Heart left ventricle (tissue), 13 donors: Measurements from ENCODE around the gene KLHL36.

Experiments used
- POLR2A ChIP-seq, 2 donors: fragments of 450-650 bp; IDR thresholded peaks; one replicate each; pipeline ENCODE4 v1.6.1; 2017; ENCODE audit warnings: antibody characterized with exemption in 2 of 2, mild to moderate bottlenecking in 2 of 2, moderate library complexity in 2 of 2
- TF ChIP-seq, protein P1 (sequence below), 12 donors: fragments of 200-600 bp; sonication (generic) in 4 of 12; IDR thresholded peaks; one replicate each; pipeline versions ENCODE4 v1.5.0 to v1.8.0; 2018 to 2022; ENCODE audit warnings: antibody characterized with exemption in 12 of 12, mild to moderate bottlenecking in 5 of 12
- donor health status: ischemic (EF 13 %, LVEDD 7.1; RV severe dilation, severe dysfunction).
- donor health status: DM: no; HTN: yes; CAD: no.
- donor health status: DM: no; HTN: no; CAD: no.
- donor health status: ischemic (EF 25% LVEDD 6.9; RV normal size, moderate dysfunction).
- donor health status: ischemic (EF 25% LVEDD 5.7; RV mildly dilated, moderate dysfunction).
- donor health status: ischemic (EF 35%, LVEDD 5.7; RV mildly dilated, moderate dysfunction).
- donor health status: nonischemic (EF 11% LVEDD 7.7; RV severe dilation, severe dysfunction).
- donor health status: DM: yes; HTN: yes; CAD: no.
- donor health status: PGD.
- donor health status: ischemic (EF 29% LVEDD 5.4; RV normal size, mild dysfunction).
- donor health status: nonischemic (EF 23%, LVEDD 6.1; RV moderate dilation, normal function).

DNA sequence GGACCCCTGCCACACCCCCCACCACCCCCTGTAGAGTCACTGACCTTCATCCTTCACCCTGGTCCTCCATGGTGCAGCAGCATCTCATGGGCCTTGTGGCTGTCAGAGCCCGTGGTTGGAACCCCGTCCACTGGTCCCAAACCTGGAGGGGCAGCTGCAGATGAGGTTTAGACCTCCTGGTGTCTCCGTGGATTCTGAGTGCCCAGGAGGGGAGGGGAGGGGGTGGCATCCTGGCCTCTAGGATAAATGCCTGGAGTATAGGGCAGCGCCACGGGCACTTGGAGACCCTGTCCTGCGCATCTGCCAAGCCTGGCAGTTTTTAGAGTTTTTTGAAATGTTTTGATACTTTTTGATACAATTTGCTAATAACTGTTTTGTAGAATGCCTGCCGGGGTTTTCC lies 17.5 kb downstream of the KLHL36 start:
- TF ChIP-seq, protein P1, sequence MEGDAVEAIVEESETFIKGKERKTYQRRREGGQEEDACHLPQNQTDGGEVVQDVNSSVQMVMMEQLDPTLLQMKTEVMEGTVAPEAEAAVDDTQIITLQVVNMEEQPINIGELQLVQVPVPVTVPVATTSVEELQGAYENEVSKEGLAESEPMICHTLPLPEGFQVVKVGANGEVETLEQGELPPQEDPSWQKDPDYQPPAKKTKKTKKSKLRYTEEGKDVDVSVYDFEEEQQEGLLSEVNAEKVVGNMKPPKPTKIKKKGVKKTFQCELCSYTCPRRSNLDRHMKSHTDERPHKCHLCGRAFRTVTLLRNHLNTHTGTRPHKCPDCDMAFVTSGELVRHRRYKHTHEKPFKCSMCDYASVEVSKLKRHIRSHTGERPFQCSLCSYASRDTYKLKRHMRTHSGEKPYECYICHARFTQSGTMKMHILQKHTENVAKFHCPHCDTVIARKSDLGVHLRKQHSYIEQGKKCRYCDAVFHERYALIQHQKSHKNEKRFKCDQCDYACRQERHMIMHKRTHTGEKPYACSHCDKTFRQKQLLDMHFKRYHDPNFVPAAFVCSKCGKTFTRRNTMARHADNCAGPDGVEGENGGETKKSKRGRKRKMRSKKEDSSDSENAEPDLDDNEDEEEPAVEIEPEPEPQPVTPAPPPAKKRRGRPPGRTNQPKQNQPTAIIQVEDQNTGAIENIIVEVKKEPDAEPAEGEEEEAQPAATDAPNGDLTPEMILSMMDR (IDR thresholded peaks at IDR 0.05) = no peak
- TF ChIP-seq POLR2A (IDR thresholded peaks at IDR 0.05) = no peak
